Measurements from ENCODE around the gene UBE2E1.
"Not testable (repeated sequence)": the region's sequence is repeated elsewhere in the genome, so short reads cannot be mapped to it uniquely, and the experiment has no call there.

Gene UBE2E1

GRCh38 chr3:23861689-23862088 lies 55.9 kb downstream of the UBE2E1 start:
- no peak overlapping the region for H3K9ac ChIP-seq (ENCODE audit: low read depth, low read length)
- H3K9me3 ChIP-seq (ENCODE audit: insufficient read depth, low read depth, low read length): no peaks in the 10 kb centered on the region
- H3K36me3 ChIP-seq (ENCODE audit: insufficient read depth, low read depth, low read length): no peaks in the 10 kb centered on the region
- H3K4me3 ChIP-seq (ENCODE audit: low read length): no peak overlapping the region
- no peak overlapping the region for H3K27ac ChIP-seq (ENCODE audit: low read length)
- no peaks in the 10 kb centered on the region for H3K27me3 ChIP-seq (ENCODE audit: insufficient read depth, low read length)
- peaks cover 19% of the 10 kb centered on the region for H3K4me1 ChIP-seq (ENCODE audit: insufficient read depth, low read length)

- Histone ChIP-seq H3K36me3 (ENCODE audit: insufficient read depth, low read depth, low read length) (no peaks in the 10 kb centered on the region), H3K27ac (ENCODE audit: low read length) (no peak overlapping the region), H3K4me1 (ENCODE audit: insufficient read depth, low read length) (peaks cover 17% of the 10 kb centered on the region), H3K9me3 (ENCODE audit: insufficient read depth, low read depth, low read length) (no peaks in the 10 kb centered on the region), H3K27me3 (ENCODE audit: insufficient read depth, low read length) (no peaks in the 10 kb centered on the region), H3K4me3 (ENCODE audit: low read length) (no peak overlapping the region), H3K9ac (ENCODE audit: low read depth, low read length) (no peak overlapping the region)
These were observed 57.3 kb downstream of the UBE2E1 start for GRCh38 chr3:23863060-23863459.

- no peak overlapping the region for H3K4me3 ChIP-seq (ENCODE audit: low read length)
- 0 out of 2 replicates have a peak overlapping the region, but pooled peaks have one; percentile 23 for H3K9ac ChIP-seq (ENCODE audit: low read depth, low read length)
- no peak overlapping the region for H3K27ac ChIP-seq (ENCODE audit: low read length)
- H3K9me3 ChIP-seq (ENCODE audit: insufficient read depth, low read depth, low read length): no peaks in the 10 kb centered on the region
- no peaks in the 10 kb centered on the region for H3K36me3 ChIP-seq (ENCODE audit: insufficient read depth, low read depth, low read length)
- peaks cover 17% of the 10 kb centered on the region for H3K4me1 ChIP-seq (ENCODE audit: insufficient read depth, low read length)
- no peaks in the 10 kb centered on the region for H3K27me3 ChIP-seq (ENCODE audit: insufficient read depth, low read length)
These were observed 59.2 kb downstream of the UBE2E1 start for GRCh38 chr3:23864931-23865330.

- Histone ChIP-seq H3K4me3 (ENCODE audit: low read length) (no peak overlapping the region), H3K4me1 (ENCODE audit: insufficient read depth, low read length) (peaks cover 17% of the 10 kb centered on the region), H3K9ac (ENCODE audit: low read depth, low read length) (peak overlapping the region; percentile 7; the same call in 1 of the 2 replicates), H3K27me3 (ENCODE audit: insufficient read depth, low read length) (no peaks in the 10 kb centered on the region), H3K9me3 (ENCODE audit: insufficient read depth, low read depth, low read length) (no peaks in the 10 kb centered on the region; the same call in 1 of the 2 replicates), H3K27ac (ENCODE audit: low read length) (no peak overlapping the region), H3K36me3 (ENCODE audit: insufficient read depth, low read depth, low read length) (no peaks in the 10 kb centered on the region)
These were observed 60.0 kb downstream of the UBE2E1 start for GRCh38 chr3:23865595-23866396.

GRCh38 chr3:23867400-23867799 lies 61.6 kb downstream of the UBE2E1 start:
- Histone ChIP-seq H3K4me3 (ENCODE audit: low read length) (no peak overlapping the region), H3K4me1 (ENCODE audit: insufficient read depth, low read length) (peaks cover 17% of the 10 kb centered on the region), H3K27me3 (ENCODE audit: insufficient read depth, low read length) (no peaks in the 10 kb centered on the region), H3K9me3 (ENCODE audit: insufficient read depth, low read depth, low read length) (no peaks in the 10 kb centered on the region; the same call in 1 of the 2 replicates), H3K9ac (ENCODE audit: low read depth, low read length) (no peak overlapping the region), H3K27ac (ENCODE audit: low read length) (no peak overlapping the region), H3K36me3 (ENCODE audit: insufficient read depth, low read depth, low read length) (no peaks in the 10 kb centered on the region)

GRCh38 chr3:23867838-23868237 lies 62.1 kb downstream of the UBE2E1 start:
- Histone ChIP-seq H3K9ac (ENCODE audit: low read depth, low read length) (no peak overlapping the region), H3K27ac (ENCODE audit: low read length) (no peak overlapping the region), H3K4me3 (ENCODE audit: low read length) (no peak overlapping the region), H3K36me3 (ENCODE audit: insufficient read depth, low read depth, low read length) (no peaks in the 10 kb centered on the region), H3K4me1 (ENCODE audit: insufficient read depth, low read length) (peaks cover 17% of the 10 kb centered on the region), H3K9me3 (ENCODE audit: insufficient read depth, low read depth, low read length) (no peaks in the 10 kb centered on the region; the same call in 1 of the 2 replicates), H3K27me3 (ENCODE audit: insufficient read depth, low read length) (no peaks in the 10 kb centered on the region)

GRCh38 chr3:23869977-23870662 lies 64.4 kb downstream of the UBE2E1 start:
- H3K4me3 ChIP-seq (ENCODE audit: low read length): no peak overlapping the region
- peaks cover 15% of the 10 kb centered on the region for H3K4me1 ChIP-seq (ENCODE audit: insufficient read depth, low read length)
- no peak overlapping the region for H3K27ac ChIP-seq (ENCODE audit: low read length)
- no peaks in the 10 kb centered on the region for H3K27me3 ChIP-seq (ENCODE audit: insufficient read depth, low read length)
- H3K36me3 ChIP-seq (ENCODE audit: insufficient read depth, low read depth, low read length): no peaks in the 10 kb centered on the region
- H3K9ac ChIP-seq (ENCODE audit: low read depth, low read length): no peak overlapping the region
- H3K9me3 ChIP-seq (ENCODE audit: insufficient read depth, low read depth, low read length): no peaks in the 10 kb centered on the region; the same call in 1 of the 2 replicates

GRCh38 chr3:23870663-23871043 lies 64.9 kb downstream of the UBE2E1 start:
- H3K36me3 ChIP-seq (ENCODE audit: insufficient read depth, low read depth, low read length); H3K27me3 ChIP-seq (ENCODE audit: insufficient read depth, low read length): not testable (repeated sequence)

GRCh38 chr3:23871361-23871760 lies 65.6 kb downstream of the UBE2E1 start:
- not testable (repeated sequence) for H3K4me3 ChIP-seq (ENCODE audit: low read length); H3K27me3 ChIP-seq (ENCODE audit: insufficient read depth, low read length); H3K9me3 ChIP-seq (ENCODE audit: insufficient read depth, low read depth, low read length); H3K4me1 ChIP-seq (ENCODE audit: insufficient read depth, low read length); H3K27ac ChIP-seq (ENCODE audit: low read length); H3K36me3 ChIP-seq (ENCODE audit: insufficient read depth, low read depth, low read length); H3K9ac ChIP-seq (ENCODE audit: low read depth, low read length)

More at GRCh38 chr3:23870663-23871043, 64.9 kb downstream of the UBE2E1 start:
- H3K9me3 ChIP-seq (ENCODE audit: insufficient read depth, low read depth, low read length); H3K27ac ChIP-seq (ENCODE audit: low read length); H3K4me3 ChIP-seq (ENCODE audit: low read length); H3K4me1 ChIP-seq (ENCODE audit: insufficient read depth, low read length); H3K9ac ChIP-seq (ENCODE audit: low read depth, low read length): not testable (repeated sequence)

- Histone ChIP-seq H3K9ac (ENCODE audit: low read depth, low read length) (no peak overlapping the region), H3K27ac (ENCODE audit: low read length) (no peak overlapping the region), H3K4me3 (ENCODE audit: low read length) (no peak overlapping the region), H3K27me3 (ENCODE audit: insufficient read depth, low read length) (no peaks in the 10 kb centered on the region), H3K36me3 (ENCODE audit: insufficient read depth, low read depth, low read length) (no peaks in the 10 kb centered on the region), H3K9me3 (ENCODE audit: insufficient read depth, low read depth, low read length) (no peaks in the 10 kb centered on the region; the same call in 1 of the 2 replicates), H3K4me1 (ENCODE audit: insufficient read depth, low read length) (no peaks in the 10 kb centered on the region; the same call in 1 of the 2 replicates)
These were observed 66.6 kb downstream of the UBE2E1 start for GRCh38 chr3:23872330-23872729.

GRCh38 chr3:23873941-23874340 lies 68.2 kb downstream of the UBE2E1 start:
- H3K4me1 ChIP-seq (ENCODE audit: insufficient read depth, low read length): no peaks in the 10 kb centered on the region
- no peak overlapping the region for H3K4me3 ChIP-seq (ENCODE audit: low read length)
- H3K9ac ChIP-seq (ENCODE audit: low read depth, low read length): no peak overlapping the region
- H3K27ac ChIP-seq (ENCODE audit: low read length): no peak overlapping the region
- H3K27me3 ChIP-seq (ENCODE audit: insufficient read depth, low read length): no peaks in the 10 kb centered on the region
- peaks cover 11% of the 10 kb centered on the region for H3K36me3 ChIP-seq (ENCODE audit: insufficient read depth, low read depth, low read length)
- peaks cover 10% of the 10 kb centered on the region for H3K9me3 ChIP-seq (ENCODE audit: insufficient read depth, low read depth, low read length)

All from iPS-20b (cell line).